ENCODE data around the gene FNIP1.
"Not testable (repeated sequence)": the region's sequence is repeated elsewhere in the genome, so short reads cannot be mapped to it uniquely, and the experiment has no call there.

Gene FNIP1

DNA sequence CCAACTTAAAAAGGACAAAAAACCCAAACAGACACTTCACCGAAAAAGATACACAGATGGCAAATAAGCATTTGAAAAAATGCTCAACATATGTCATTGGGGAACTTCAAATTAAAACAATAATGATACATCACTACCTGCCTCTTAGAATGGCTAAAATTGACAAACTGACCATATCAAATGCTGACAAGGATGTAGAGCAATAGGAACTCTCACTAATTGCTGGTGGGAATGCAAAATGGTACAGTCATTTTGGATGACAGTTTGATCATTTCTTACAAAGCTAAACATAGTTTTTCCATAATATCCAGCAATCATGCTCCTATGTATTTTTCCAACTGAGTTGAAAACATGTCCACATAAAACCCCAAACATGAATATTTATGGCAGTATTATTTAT, 102.9 kb downstream of the FNIP1 start:
- DNase-seq (ENCODE audit: extremely low read depth in 1 of 2, low read depth in 1 of 2) = no peak

DNA sequence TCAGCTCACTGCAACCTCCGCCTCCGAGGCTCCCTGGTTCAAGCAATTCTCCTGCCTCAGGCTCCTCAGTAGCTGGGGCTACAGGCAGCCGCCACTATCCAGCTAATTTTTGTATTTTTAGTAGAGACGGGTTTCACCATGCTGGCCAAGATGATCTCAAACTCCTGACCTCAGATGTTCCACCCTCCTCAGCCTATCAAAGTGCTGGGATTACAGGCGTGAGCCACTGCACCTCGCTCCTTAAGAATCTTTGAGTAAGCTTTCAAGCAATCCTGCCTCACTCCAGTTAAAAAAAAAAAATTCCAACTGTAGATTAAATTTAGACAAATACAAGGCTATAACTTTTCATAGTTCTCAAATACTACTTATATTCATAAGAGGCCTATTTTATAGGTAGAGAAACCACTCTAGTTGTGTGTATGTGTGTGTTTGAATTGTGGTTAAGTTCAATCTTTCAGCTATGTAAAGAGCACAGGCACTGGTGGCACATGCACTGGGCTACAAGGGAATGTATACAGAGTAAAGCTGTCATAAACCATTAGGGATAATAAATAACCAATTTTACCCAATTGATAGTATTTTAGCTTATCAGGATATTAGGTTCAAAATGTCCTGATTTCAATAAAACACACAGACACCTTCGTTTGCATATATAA, 111.2 kb downstream of the FNIP1 start:
- DNase-seq (ENCODE audit: extremely low read depth in 1 of 2, low read depth in 1 of 2) = no peak

DNA sequence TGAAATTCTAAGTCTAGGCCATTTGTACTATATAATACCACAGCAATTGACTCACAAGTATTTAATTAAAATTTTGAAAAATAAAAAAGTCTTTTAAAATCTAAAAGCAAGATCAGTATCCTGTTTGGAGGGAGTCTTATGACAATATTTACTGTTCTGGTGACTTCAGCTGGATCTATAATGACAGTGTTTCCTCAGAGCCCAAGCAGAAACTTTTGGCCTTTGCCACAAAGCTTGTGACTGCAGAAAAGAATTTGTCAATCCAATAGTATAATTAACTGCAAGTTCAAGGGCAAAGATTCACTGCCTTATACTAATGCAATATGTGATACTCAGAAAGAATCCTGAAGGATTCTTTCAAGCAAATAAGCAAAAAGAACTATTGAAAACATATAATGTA, 112.2 kb downstream of the FNIP1 start:
- DNase-seq (ENCODE audit: extremely low read depth in 1 of 2, low read depth in 1 of 2) = no peak

DNA sequence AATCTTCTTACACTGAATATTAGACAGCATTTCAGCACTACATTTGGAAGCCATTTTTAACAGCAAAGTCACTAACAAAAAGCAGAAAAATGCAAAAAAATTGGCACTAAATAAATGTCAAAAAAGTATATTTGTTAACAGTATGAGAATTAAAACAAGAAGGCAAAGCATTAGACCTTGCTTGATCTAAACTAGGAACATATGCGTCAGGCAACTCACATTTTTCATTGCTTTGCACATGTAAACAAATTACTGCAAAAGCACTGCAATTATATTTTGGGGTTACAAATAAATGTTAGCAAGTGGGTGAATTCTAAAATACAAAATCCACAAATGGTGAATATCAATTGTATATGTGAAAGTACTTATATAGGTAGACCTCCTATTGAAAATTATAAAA, 112.8 kb downstream of the FNIP1 start:
- no peak for DNase-seq (ENCODE audit: extremely low read depth in 1 of 2, low read depth in 1 of 2)

DNA sequence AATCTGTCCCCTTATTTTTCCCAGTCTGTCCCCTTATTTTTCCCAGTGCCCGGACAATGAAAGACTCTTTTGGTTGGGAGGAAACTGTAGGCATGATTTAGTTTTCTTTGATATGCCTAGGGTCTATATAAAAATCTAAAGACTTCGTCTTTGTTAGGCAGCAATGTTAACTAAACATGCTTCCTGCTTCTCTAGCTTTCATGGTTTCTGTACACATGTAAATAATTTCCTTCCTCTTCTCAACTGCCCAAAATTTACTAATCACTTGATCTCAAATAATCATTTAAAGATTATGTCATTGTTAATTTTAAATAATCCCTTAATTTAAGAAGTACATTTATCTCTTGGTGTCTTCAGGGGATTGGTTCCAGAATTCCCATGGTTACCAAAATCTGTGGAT, 114.0 kb downstream of the FNIP1 start:
- DNase-seq (ENCODE audit: extremely low read depth in 1 of 2, low read depth in 1 of 2) = no peak

DNA sequence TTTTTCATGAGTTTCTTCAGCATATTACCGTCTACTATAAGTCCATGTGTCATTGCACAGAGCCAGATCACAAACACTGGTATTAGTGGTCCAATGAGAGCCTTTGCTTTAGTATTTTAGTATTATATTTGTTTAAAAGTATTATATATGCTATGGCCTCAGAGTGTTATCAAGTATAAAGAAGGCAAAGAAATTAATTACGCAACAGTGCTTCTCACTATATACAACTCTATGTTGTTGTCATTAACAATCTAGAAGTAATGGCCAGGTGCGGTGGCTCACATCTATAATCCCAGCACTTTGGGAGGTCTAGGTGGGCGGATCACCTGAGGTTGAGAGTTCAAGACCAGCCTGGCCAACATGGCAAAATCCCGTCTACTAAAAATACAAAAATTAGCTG, 114.6 kb downstream of the FNIP1 start:
- DNase-seq (ENCODE audit: extremely low read depth in 1 of 2, low read depth in 1 of 2) = no peak

DNA sequence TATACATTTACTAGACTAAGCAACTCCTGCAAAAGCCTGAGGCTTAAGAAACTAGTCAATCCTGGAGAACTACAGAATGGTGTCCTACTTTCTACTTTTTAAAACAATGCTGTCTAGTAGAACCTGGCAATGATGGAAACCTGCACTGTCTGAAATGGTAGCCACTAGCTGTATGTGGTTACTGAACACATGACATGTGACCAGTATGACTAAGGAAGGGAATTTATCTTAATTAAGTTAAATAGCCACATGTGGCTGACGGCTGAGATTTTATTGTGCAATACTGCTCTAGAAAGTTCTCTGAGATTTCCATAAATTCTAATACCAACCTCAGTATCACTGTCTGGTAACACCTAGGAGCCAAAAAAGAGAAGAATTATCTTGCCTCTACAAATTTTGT, 116.9 kb downstream of the FNIP1 start:
- no peak for DNase-seq (ENCODE audit: extremely low read depth in 1 of 2, low read depth in 1 of 2)

DNA sequence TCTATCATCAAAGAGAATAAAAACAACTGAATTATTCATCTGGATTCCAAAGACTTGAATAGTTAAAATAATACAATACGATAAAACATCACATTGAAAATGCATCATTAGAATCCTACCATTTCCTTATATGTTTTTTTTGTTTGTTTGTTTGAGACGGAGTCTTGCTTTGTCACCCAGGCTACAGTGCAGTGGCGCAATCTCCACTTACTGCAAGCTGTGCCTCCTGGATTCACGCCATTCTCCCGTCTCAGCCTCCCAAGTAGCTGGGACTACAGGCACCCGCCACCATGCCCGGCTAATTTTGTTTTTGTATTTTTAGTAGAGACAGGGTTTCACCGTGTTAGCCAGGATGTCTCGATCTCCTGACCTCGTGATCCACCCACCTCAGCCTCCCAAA, 118.5 kb downstream of the FNIP1 start:
- not testable (repeated sequence) for DNase-seq (ENCODE audit: extremely low read depth in 1 of 2, low read depth in 1 of 2)

DNA sequence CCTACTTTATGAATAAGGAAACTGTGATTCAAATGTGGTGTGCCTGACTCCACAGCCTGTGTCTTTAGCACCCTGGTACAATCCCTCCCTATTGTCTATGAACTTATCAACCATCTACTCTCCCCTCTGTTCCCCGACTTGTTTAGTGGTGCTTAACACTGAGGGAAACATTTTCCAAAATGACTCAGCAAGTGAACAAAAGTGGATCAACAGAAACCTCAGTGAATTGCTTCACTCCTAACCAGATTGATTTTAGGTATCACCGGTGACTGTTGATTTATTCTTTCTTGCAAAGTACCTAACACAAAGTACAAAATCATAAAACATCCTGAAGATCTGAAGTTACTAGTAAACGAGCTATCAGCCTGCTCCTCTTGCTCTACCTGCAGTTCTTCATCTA, 119.7 kb downstream of the FNIP1 start:
- DNase-seq (ENCODE audit: extremely low read depth in 1 of 2, low read depth in 1 of 2) = no peak

DNA sequence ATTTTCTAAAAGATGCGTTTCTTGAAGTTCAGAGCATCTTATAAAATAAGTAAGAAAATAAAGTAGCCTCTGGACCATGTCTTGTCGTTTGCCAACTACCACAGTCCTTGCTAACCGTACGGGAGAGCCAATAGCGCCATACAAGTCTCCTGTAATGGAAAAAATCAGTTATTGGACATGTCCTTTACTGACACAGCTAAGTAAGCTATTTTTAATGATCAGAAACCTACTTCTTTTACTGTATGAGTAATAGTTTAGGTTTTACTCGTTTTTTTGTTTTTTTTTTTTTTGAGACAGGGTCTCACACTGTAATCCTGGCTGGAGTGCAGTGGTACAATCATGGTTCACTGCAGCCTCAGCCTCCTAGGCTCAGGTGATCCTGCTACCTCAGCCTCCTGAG, 124.0 kb downstream of the FNIP1 start:
- DNase-seq (ENCODE audit: extremely low read depth in 1 of 2, low read depth in 1 of 2) = no peak

DNA sequence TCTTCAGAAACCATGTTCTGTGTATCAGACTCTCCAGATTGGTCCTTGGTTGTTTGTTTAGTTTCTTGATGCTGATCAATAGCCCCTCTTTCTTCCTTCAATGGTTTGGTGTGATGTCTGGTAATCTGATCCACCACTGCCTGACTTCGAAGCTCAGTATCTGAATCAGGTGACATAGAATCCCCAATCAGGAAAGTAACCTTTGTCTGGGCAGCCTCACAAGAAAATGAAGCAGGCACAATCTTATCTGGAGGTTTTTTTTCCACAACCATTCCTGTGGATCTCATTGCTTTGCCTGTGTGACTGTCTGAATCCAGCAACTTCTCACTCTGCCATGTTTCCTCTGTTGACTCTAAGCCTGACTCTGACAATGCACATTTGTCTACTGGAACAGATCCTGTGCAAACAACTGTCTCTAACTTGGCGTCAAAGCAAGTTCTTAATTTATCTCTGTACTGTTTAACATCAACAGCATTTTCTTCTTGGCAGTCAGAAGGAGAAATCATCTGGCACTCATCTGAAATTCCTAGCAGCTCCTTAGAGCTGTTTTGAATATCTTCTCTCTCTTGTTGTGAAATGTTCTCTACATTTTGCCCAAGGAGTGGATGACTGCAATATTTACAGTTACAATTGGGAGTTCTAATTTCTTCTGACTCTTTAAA, 124.7 kb downstream of the FNIP1 start:
- no peak for DNase-seq (ENCODE audit: extremely low read depth in 1 of 2, low read depth in 1 of 2)

DNA sequence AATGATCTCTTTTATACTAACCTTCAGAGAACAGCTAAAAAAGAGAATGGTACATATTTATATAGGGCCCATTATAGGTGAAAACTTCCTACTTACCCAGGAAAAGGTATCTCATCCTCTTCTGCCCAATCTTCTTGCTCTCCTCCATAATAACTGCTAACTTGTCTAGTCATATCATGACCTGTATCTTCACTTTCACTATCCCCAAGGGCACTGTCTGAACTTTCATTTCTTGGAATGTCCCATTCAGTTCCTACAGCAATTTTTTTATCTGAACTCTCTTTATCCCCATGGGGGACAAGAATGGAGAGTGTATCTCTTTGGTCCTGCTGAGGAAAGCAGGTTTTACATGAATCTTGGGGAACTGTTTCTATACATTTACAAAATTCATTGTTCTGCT, 125.4 kb downstream of the FNIP1 start:
- DNase-seq (ENCODE audit: extremely low read depth in 1 of 2, low read depth in 1 of 2) = no peak

DNA sequence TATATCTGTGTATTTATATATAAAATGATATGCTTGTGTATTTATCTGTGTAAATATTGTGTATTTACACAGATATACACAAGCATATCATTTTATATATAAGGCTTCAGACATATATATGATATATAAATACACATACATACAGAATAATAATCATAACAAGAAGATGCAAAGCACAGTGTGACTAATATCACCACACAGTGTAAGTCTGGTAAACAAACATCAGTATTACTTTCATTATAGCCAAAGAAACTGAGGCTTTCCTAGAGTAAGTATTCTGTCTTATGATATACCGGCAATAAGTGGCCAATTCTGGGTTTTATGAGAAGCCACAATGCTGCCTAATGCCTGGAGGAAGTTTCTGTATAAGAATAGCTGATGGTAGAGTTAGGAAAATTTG, 131.9 kb downstream of the FNIP1 start:
- no peak for DNase-seq (ENCODE audit: extremely low read depth in 1 of 2, low read depth in 1 of 2)

DNA sequence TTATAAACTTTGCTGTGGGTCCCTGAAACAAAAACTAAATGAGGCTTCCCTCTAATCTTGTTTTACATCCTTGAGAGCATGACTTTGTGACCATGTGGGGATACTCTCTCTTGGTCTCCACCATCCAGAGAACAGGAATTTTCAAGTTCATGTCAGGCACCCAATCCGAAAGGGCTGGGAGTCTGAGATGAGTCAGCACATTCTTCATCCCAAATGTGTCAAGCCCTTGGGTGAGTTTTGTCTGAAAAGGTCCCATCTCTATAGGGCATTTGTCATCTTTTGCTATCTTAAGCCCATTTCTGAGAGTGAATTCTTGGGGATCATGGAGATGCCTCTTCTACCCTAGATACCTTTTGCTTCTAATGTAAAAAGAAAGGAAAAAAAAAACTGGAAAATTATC, 134.9 kb downstream of the FNIP1 start:
- DNase-seq (ENCODE audit: extremely low read depth in 1 of 2, low read depth in 1 of 2) = no peak

DNA sequence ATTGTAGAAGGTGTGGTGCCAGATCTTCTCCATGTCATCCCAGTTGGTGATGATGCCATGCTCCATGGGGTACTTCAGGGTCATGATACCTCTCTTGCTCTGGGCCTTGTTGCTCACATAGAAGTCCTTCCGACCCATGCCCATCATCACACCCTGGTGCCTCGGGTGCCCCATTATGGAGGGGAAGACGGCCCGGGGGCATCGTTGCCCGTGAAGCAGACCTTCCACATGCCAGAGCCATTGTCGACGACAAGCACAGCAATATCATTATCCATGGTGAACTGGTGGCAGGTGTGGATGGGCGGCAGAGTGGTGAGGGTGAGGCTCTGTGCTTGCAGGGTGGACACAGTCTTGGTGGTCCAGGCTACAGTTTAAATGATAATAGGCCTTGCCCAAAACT, 137.0 kb downstream of the FNIP1 start:
- no peak for DNase-seq (ENCODE audit: extremely low read depth in 1 of 2, low read depth in 1 of 2)

DNA sequence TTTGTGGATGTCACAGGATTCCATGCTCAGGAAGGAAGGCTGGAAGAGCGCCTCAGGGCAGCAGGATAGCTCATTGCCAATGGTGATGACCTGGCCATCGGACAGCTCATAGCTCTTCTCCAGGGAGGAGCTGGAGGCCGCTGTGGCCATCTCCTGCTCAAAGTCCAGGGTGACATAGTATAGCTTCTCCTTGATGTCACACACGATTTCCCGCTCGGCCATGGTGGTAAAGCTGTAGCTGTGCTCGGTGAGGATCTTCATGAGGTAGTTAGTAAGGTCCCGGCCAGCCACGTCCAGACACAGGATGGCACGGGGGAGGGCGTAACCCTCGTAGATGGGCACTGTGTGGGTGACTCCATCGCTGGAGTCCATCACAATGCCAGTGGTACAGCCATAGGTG, 137.5 kb downstream of the FNIP1 start:
- no peak for DNase-seq (ENCODE audit: extremely low read depth in 1 of 2, low read depth in 1 of 2)

DNA sequence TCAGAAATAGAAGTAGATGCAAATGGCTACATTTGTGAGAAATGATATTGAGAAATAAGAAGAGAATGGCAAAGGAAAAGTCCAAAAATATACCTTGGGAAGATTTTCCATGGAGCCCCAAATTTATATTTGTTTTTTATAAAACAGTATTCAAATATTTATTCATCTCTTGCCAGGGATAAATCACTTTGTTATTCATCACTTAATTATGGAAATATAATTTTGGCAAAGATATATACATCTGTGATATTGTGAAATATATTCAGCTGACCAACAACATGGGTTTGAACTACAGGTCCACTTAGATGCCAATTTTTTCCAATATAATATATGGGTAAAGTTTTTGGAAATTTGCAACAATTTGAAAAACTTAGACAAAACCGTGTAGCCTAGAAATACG, 142.0 kb downstream of the FNIP1 start:
- no peak for DNase-seq (ENCODE audit: extremely low read depth in 1 of 2, low read depth in 1 of 2)

DNA sequence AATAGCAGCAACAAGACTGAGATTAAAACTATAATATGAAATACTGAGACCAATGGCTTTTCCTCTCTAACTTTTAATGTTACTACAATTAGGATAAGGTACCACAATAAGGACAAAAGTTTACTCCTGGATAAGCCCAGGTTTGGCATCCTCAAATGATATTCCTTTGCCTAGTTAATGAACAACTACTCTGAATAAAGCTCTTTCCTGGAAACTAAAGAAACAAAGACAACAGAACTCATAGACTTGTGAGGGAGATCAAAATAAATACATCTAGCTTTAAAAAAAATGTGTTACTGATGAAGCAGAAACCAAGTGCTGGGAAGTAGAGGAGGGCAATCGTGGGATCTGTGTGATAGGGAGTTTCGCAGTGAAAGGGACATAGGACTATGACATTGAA, 142.5 kb downstream of the FNIP1 start:
- DNase-seq (ENCODE audit: extremely low read depth in 1 of 2, low read depth in 1 of 2) = no peak

DNA sequence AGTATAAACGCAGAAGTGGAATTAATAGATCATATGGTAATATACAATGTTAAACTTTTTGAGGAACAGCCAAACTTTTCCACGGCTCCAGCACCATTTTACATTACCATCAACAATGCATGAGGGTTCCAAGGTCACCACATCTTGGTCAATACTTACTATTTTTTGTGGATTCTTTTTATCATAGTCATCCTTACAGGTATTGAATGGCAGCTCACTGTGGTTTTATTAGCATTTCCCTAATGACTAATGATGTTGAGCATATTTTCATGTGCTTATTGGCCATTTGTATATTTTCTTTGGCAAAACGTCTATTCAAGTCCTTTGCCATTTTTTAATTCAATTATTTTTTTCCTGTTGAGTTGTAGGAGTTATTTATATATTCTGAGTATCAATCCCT, 147.7 kb downstream of the FNIP1 start:
- DNase-seq (ENCODE audit: extremely low read depth in 1 of 2, low read depth in 1 of 2) = no peak

DNA sequence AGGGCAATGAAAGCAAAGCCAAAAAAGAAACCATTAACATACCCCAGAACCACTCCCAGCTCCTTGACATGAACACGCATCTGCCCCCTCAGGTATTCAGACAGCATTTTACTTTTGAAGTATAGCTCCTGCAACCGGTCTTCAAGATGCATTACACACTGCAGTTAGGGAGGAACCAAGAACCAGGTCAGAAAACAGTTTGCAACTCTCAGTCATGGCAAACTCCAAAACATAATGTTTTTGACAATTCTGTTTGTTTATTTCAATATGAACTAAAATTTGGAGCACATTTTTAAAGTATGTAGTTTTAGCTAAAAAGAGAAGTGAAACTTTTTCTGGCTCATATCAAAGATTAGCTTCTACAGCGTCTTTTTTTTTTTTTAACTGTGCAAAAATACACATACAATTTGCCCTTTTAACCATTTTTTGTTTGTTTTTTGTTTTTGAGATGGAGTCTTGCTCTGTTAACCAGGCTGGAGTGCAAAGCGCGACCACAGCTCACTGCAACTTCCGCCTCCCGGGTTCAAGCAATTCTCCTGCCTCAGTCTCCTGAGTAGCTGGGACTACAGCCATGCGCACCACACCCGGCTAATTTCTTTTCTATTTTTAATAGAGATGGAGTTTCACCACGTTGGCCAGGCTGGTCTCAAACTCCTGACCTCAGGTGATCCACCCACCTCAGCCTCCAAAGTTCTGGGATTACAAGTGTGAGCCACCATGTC, 149.6 kb downstream of the FNIP1 start:
- no peak for DNase-seq (ENCODE audit: extremely low read depth in 1 of 2, low read depth in 1 of 2)

DNA sequence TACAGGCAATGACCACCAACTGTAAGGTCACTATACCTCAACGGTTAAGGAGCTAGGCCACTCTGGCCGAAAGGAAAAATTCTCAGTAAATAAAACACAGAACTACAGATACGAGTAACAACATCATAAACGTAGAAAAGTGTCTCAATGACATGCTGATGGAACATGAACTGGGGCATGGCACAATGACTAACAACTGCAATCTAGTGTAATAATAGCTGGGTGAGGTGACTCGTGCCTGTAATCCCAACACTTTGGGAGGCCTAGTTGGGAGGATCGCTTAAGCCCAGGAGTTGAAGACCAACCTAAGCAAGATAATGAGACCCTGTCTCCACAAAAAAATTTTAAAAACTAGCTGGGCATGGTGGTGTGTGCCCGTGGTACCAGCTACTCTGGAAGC, 152.0 kb downstream of the FNIP1 start:
- no peak for DNase-seq (ENCODE audit: extremely low read depth in 1 of 2, low read depth in 1 of 2)

DNA sequence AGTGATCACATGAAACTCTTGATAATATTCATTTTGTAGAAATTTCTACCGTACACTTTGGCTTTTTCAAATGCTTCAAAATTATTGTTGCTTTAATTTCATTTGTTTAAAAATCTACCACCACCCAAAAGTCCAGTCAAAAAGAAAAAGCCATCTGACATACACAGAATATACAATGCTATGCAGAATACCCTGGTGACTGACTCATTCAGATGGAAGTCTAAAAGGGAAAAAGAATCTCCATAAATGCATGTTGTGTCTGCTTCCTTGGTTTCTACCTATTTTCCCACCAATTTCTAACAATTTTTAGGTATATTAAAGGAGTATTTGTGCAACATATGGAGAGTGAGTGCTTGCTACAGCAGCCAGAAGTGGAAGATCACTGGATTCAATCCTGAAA, 152.4 kb downstream of the FNIP1 start:
- DNase-seq (ENCODE audit: extremely low read depth in 1 of 2, low read depth in 1 of 2) = no peak
